Right atrium auricular region (tissue), 2 donors: ENCODE measurements around the gene SP9. TPM values are rescaled to one million over a fixed set of nuclear protein-coding genes. Genes with fewer than 3 reads are reported as not detected.

Experiments
- DNase-seq: peaks from one replicate; pipeline ENCODE4 v3.0.0-alpha.2; 2019; ENCODE audit warnings: low spot score
- H3K27ac ChIP-seq, 2 donors: fragments of 200-600 bp; sonication (generic); 1 replicate in 1 of 2; 2 replicates in 1 of 2; pipeline ENCODE4 v1.5.1; 2016 to 2019
- H3K27me3 ChIP-seq, 2 donors: fragments of 200-600 bp; sonication (generic); one replicate each; pipeline versions ENCODE4 v1.5.1 to v1.6.0; 2017 to 2019
- H3K36me3 ChIP-seq: fragments of 200-600 bp; sonication (generic); one replicate; pipeline ENCODE4 v1.5.1; 2016
- H3K4me1 ChIP-seq, 2 donors: fragments of 200-600 bp; sonication (generic); one replicate each; pipeline versions ENCODE4 v1.5.1 to v1.6.0; 2017 to 2019
- H3K4me3 ChIP-seq, 2 donors: fragments of 200-600 bp; sonication (generic); 1 replicate in 1 of 2; 2 replicates in 1 of 2; pipeline ENCODE4 v1.5.1; 2017 to 2019; ENCODE audit warnings: mild to moderate bottlenecking in 1 of 2, moderate library complexity in 1 of 2
- H3K9me3 ChIP-seq, 2 donors: fragments of 200-600 bp; sonication (generic); one replicate each; pipeline ENCODE4 v1.5.1; 2019
- total RNA-seq, 2 donors: library from RNA; depleted of rRNA; stranded (reverse); fragments of >200 nt; gene quantifications; one replicate each; pipeline ENCODE4 v1.1.0, GENCODE V29; 2016
- TF ChIP-seq, protein P1 (sequence below), 2 donors: fragments of 200-600 bp; sonication (generic); IDR thresholded peaks; one replicate each; pipeline ENCODE4 v1.5.1; 2019; ENCODE audit warnings: antibody characterized with exemption in 2 of 2

SP9 gene
- total RNA-seq, 2 donors from 2014 or later: not detected

DNA sequence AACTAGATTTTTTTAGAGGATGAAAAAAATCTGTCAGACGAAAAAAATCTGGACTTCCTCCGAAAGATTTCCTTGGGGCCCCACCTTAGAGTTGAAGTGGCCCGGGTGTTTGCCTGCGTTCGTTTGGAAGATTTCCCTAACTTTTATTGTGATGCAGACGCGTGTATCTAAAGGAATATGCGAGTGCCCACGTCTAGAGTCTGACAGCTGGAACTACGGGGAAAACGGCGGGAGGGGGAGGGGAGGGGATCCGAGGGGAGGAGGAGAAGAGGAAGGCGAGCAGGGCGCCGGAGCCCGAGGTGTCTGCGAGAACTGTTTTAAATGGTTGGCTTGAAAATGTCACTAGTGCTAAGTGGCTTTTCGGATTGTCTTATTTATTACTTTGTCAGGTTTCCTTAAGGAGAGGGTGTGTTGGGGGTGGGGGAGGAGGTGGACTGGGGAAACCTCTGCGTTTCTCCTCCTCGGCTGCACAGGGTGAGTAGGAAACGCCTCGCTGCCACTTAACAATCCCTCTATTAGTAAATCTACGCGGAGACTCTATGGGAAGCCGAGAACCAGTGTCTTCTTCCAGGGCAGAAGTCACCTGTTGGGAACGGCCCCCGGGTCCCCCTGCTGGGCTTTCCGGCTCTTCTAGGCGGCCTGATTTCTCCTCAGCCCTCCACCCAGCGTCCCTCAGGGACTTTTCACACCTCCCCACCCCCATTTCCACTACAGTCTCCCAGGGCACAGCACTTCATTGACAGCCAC is 2.4 kb upstream of the SP9 start:
- no peak for DNase-seq
- H3K4me3 ChIP-seq: no peak overlapping the region
- H3K9me3 ChIP-seq: no peaks in the 10 kb centered on the region
- no peak overlapping the region for H3K27ac ChIP-seq
- H3K27me3 ChIP-seq: peaks cover 86 to 96% of the 10 kb centered on the region in 2 donors
- TF ChIP-seq, protein P1, sequence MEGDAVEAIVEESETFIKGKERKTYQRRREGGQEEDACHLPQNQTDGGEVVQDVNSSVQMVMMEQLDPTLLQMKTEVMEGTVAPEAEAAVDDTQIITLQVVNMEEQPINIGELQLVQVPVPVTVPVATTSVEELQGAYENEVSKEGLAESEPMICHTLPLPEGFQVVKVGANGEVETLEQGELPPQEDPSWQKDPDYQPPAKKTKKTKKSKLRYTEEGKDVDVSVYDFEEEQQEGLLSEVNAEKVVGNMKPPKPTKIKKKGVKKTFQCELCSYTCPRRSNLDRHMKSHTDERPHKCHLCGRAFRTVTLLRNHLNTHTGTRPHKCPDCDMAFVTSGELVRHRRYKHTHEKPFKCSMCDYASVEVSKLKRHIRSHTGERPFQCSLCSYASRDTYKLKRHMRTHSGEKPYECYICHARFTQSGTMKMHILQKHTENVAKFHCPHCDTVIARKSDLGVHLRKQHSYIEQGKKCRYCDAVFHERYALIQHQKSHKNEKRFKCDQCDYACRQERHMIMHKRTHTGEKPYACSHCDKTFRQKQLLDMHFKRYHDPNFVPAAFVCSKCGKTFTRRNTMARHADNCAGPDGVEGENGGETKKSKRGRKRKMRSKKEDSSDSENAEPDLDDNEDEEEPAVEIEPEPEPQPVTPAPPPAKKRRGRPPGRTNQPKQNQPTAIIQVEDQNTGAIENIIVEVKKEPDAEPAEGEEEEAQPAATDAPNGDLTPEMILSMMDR (IDR thresholded peaks at IDR 0.05): no peak
- H3K36me3 ChIP-seq: no peaks in the 10 kb centered on the region
- H3K4me1 ChIP-seq: peaks cover 0 to 54% of the 10 kb centered on the region in 2 donors

DNA sequence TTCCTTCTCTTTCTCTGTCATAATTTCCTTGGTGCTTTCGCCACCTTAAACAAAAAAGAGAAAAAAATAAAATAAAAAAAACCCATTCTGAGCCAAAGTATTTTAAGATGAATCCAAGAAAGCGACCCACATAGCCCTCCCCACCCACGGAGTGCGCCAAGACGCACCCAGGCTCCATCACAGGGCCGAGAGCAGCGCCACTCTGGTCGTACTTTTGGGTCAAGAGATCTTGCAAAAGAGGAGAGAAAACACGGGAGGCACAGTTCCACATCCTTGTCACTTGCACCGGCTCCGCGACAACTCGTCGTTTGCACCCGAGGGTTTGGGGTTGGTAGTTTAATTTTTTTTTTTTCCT is 1.8 kb upstream of the SP9 start:
- peaks cover 89 to 97% of the 10 kb centered on the region in 2 donors for H3K27me3 ChIP-seq
- H3K4me1 ChIP-seq: peaks cover 0 to 53% of the 10 kb centered on the region in 2 donors
- H3K9me3 ChIP-seq: no peaks in the 10 kb centered on the region
- no peak for DNase-seq
- no peak overlapping the region for H3K4me3 ChIP-seq
- no peak overlapping the region for H3K27ac ChIP-seq
- TF ChIP-seq, protein P1 (IDR thresholded peaks at IDR 0.05): no peak
- no peaks in the 10 kb centered on the region for H3K36me3 ChIP-seq

DNA sequence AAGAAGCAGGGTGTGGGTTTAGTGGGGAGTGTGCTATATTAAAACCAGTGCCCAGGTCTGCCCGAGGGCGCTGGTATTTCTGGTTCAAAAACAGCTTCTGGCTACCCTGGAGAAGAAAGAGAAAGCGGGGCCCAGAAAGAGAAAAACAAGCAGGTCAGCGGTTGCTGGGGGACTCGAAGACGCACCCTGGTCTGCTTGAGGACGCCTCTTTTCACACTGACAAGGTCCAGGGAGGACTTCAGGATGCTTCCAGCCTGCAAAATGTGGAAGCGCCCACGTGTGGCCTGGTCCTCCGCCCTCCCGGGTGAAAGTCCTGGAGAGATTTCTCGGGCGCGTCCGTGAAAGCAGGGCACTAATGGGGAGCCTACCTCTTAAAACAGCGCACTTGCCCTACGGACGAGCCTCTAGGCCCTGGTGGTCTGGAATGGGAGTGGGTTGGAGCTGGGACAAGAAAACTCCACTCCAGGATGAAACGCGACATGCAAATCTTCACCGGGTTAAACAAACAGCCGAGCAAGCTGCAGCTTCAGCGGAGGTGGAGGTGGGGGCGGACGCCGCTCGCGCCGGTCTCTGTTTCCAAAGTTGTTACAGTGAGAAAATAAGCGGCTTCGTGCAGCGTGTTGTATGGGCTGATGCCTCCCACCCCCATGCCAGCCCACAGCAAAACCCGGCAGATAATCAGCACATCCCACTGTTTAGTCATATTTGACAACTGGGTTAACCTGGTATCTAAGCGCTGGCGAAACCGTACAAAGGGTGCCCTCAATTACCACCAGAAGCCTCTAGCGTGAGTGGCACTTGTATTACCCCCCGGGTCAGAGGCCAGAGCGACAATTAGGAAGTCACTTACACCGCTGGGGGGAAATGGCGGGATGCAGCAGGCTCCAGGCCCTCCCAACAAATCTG is 1.1 kb upstream of the SP9 start:
- no peaks in the 10 kb centered on the region for H3K9me3 ChIP-seq
- H3K27me3 ChIP-seq: peaks cover 89 to 97% of the 10 kb centered on the region in 2 donors
- DNase-seq: no peak
- no peaks in the 10 kb centered on the region for H3K36me3 ChIP-seq
- TF ChIP-seq, protein P1 (IDR thresholded peaks at IDR 0.05): no peak
- H3K4me3 ChIP-seq: no peak overlapping the region
- no peak overlapping the region for H3K27ac ChIP-seq
- peaks cover 0 to 47% of the 10 kb centered on the region in 2 donors for H3K4me1 ChIP-seq

DNA sequence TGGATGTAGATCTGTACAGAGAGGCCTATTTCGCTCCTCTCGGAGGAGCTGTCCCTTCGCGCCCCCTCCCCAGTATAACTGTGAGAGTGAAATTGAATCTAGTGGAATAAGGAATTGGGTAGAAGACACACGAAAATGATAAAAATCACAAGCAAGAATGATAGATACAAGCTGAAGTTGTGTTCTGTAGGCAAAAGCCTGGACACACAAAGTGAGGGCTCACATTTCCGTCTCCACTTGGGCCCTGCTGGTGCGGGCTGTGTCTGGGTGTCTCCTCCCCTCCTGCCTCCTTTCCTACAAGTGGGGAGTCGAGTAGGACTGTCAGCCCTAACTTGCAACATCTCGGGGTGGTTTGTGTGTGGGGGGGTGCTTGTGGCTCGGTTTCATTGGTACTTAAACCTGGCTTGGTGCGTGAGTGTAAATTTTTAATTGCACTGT is 457 bp upstream of the SP9 start:
- peaks cover 0 to 45% of the 10 kb centered on the region in 2 donors for H3K4me1 ChIP-seq
- TF ChIP-seq, protein P1 (IDR thresholded peaks at IDR 0.05): no peak
- no peak overlapping the region for H3K4me3 ChIP-seq
- H3K36me3 ChIP-seq: no peaks in the 10 kb centered on the region
- no peak overlapping the region for H3K27ac ChIP-seq
- H3K9me3 ChIP-seq: no peaks in the 10 kb centered on the region
- H3K27me3 ChIP-seq: peaks cover 89 to 97% of the 10 kb centered on the region in 2 donors
- no peak for DNase-seq

DNA sequence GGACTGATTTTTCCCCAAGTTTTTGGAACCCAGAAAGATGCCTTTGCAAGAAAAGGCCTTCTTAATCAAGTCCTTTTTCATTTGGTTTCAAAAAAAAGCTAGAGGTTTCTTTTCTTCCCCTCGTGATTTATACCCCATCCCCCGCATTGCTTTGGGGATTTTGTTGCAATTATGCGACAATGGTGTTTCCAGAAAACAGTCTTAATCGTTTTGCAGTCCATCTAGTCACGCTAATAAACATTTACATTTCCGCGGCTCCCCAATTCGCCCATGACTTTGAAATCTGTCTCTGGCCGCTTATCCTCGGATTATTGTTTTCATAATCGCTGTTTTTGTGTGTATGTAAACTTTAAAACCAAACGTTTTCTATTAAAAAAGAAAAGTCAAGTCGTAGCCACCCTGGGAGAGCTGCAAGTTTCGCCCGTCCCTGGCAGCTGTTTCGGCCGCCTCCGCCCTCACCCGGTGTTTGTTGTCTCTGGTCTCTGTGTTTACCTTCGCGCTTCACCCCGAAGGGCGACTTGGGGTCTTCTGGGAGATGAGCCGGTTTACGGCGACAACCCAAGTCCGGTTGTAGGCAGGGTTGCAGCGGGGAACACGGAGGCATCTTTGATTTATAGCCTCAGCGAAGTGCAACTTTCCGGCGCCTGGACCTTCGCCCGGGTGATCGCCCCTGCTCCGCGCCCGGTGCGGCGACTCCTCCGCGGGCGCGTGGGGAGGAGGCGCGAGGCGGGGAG is 667 bp downstream of the SP9 start:
- Histone ChIP-seq H3K27ac (no peak overlapping the region), H3K9me3 (no peaks in the 10 kb centered on the region), H3K4me3 (peak overlapping the region in 1 of 2 donors; percentile 32), H3K27me3 (peaks cover 87 to 97% of the 10 kb centered on the region in 2 donors), H3K36me3 (no peaks in the 10 kb centered on the region), H3K4me1 (peaks cover 0 to 51% of the 10 kb centered on the region in 2 donors)
- no peak for DNase-seq
- TF ChIP-seq, protein P1 (IDR thresholded peaks at IDR 0.05): no peak
